ENCODE measurements around the gene LDLRAD3.

Gene LDLRAD3

DNA sequence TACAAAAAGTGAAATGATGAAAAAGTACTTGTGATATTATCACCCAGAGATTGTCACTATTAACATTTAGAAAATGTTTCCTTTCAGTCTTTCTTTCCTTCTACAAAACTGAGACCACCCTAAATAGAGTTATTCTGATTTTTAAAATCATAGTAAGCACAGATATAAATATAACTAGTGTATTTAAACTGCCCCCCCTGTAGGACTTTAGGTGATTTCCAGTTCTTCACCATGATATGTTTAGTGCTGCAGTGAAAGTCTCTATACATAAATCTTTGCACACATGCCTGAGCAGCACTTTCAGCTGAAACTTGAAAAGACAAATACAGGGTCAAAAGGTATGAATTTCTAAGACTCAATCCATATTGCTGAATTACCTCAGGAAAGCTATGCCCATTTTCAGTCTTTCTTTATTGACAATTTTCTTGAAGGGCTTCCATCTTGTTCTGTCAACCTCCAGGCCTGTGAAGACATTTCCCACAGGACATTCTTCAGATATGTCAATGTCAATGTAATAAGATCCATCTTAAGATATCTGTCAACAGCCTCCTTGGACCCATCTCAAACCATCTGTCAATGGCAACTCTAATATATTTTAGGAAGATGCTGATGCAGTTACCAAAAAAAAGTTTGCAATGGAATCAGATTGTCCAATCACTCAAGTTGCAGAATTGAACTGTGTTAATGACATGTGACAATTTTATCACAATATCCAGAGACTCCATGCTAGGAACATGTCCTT, 30.8 kb upstream of the LDLRAD3 start:
- no peaks in the 10 kb centered on the region for H3K36me3 ChIP-seq (ENCODE audit: control insufficient read depth, insufficient read depth, low read length)
- H3K27me3 ChIP-seq (replicated peaks; ENCODE audit: control insufficient read depth, insufficient read depth, low read length): no peaks in the 10 kb centered on the region
- no peak overlapping the region for H3K4me3 ChIP-seq (replicated peaks; ENCODE audit: low read depth, low read length)
- TF ChIP-seq, protein P1, sequence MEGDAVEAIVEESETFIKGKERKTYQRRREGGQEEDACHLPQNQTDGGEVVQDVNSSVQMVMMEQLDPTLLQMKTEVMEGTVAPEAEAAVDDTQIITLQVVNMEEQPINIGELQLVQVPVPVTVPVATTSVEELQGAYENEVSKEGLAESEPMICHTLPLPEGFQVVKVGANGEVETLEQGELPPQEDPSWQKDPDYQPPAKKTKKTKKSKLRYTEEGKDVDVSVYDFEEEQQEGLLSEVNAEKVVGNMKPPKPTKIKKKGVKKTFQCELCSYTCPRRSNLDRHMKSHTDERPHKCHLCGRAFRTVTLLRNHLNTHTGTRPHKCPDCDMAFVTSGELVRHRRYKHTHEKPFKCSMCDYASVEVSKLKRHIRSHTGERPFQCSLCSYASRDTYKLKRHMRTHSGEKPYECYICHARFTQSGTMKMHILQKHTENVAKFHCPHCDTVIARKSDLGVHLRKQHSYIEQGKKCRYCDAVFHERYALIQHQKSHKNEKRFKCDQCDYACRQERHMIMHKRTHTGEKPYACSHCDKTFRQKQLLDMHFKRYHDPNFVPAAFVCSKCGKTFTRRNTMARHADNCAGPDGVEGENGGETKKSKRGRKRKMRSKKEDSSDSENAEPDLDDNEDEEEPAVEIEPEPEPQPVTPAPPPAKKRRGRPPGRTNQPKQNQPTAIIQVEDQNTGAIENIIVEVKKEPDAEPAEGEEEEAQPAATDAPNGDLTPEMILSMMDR (IDR thresholded peaks at IDR 0.05; ENCODE audit: insufficient read depth, low read length, poor library complexity, severe bottlenecking): no peak
- DNase-seq (ENCODE audit: extremely low read depth, insufficient read length): peak; percentile 58

DNA sequence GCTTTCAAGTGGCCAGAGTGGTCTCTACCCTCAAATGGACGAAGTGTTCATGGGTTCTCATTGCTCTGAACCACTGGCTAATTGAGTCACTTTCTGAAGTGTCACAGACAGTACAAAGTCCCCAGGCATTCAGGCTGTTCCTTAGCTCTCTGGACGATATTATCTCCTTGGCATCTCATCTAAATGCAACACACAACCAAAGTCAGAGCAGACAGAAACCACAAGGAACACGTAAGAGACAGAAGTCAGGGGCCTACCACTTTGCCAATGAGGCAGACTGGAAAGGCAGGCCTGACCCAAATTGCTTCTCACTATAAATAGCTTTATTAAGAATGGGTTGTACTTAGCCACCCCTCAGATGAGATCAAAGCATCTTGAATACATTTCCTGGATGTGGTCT, 29.0 kb upstream of the LDLRAD3 start:
- TF ChIP-seq, protein P1 (IDR thresholded peaks at IDR 0.05; ENCODE audit: insufficient read depth, low read length, poor library complexity, severe bottlenecking): no peak
- DNase-seq (ENCODE audit: extremely low read depth, insufficient read length): no peak
- H3K27me3 ChIP-seq (replicated peaks; ENCODE audit: control insufficient read depth, insufficient read depth, low read length): no peaks in the 10 kb centered on the region

DNA sequence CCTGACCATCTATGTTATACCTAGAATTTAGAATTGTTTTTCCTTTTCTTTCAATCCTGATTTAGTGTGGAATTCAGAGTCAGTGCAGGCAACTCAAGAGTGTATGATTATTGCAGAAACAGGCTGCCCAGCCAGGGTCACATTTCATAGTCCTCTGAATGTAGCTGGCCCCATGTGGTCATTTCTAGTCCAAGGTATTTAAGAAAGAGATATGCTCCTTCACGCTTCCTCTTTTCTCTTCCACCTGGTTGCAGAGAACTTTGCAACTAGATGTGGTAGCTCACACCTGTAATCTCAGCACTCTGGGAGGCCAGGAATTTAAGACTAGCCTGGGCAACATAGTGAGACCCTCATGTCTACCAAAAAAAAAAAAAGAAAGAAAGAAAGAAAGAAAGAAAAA, 27.6 kb upstream of the LDLRAD3 start:
- Histone ChIP-seq H3K4me3 (replicated peaks; ENCODE audit: low read depth, low read length) (no peak overlapping the region), H3K27me3 (replicated peaks; ENCODE audit: control insufficient read depth, insufficient read depth, low read length) (no peaks in the 10 kb centered on the region), H3K36me3 (ENCODE audit: control insufficient read depth, insufficient read depth, low read length) (no peaks in the 10 kb centered on the region)
- no peak for DNase-seq (ENCODE audit: extremely low read depth, insufficient read length)
- TF ChIP-seq, protein P1 (IDR thresholded peaks at IDR 0.05; ENCODE audit: insufficient read depth, low read length, poor library complexity, severe bottlenecking): no peak

More for the DNA sequence above, 29.0 kb upstream of the LDLRAD3 start:
- Histone ChIP-seq H3K4me3 (replicated peaks; ENCODE audit: low read depth, low read length) (no peak overlapping the region), H3K36me3 (ENCODE audit: control insufficient read depth, insufficient read depth, low read length) (no peaks in the 10 kb centered on the region)

DNA sequence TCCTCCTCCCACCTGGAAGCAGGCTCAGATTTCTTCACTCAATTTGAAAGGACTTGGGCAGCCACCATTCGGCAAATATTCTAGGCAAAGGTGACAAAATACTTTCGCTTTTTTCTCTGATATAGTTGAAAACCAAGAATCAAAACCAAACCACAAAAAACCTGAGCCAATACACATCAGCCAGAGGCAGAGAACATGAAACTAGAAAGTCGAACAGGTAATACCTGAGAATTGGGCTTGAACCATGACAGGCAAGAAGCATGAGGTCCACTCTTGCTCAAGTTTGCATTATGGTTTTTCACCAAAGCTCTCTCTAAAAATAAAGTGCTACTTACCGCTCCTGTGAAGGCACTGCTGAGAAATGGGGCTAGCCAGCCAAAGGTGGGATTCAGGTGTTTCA, 26.2 kb upstream of the LDLRAD3 start:
- no peak for DNase-seq (ENCODE audit: extremely low read depth, insufficient read length)
- Histone ChIP-seq H3K27me3 (replicated peaks; ENCODE audit: control insufficient read depth, insufficient read depth, low read length) (no peaks in the 10 kb centered on the region), H3K4me3 (replicated peaks; ENCODE audit: low read depth, low read length) (no peak overlapping the region), H3K36me3 (ENCODE audit: control insufficient read depth, insufficient read depth, low read length) (no peaks in the 10 kb centered on the region)
- TF ChIP-seq, protein P1 (IDR thresholded peaks at IDR 0.05; ENCODE audit: insufficient read depth, low read length, poor library complexity, severe bottlenecking): no peak

DNA sequence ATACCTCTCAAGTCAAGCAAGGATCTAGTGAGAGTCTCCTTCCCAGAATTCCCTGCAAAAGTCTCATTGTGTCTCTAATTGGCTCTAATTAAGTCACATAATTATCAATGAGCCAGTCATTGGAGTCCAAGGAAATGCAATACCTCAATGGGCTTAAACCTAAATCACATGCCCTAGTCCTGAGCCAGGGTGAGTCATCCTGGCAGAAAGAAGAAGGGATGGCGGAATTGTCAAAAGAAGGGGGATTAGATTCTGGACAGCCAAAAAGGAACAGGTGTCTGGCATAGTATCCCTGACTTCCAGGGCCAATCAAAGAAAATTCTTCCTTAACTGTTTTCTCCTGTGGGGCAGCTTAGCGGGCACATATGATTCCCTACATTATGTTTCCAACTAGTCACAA, 25.1 kb upstream of the LDLRAD3 start:
- Histone ChIP-seq H3K4me3 (replicated peaks; ENCODE audit: low read depth, low read length) (no peak overlapping the region), H3K27me3 (replicated peaks; ENCODE audit: control insufficient read depth, insufficient read depth, low read length) (no peaks in the 10 kb centered on the region), H3K36me3 (ENCODE audit: control insufficient read depth, insufficient read depth, low read length) (no peaks in the 10 kb centered on the region)
- TF ChIP-seq, protein P1 (IDR thresholded peaks at IDR 0.05; ENCODE audit: insufficient read depth, low read length, poor library complexity, severe bottlenecking): no peak
- DNase-seq (ENCODE audit: extremely low read depth, insufficient read length): no peak

All from GM06990 (cell line).